ENCODE data around the gene ZNF710.

Gene ZNF710

GRCh38 chr15:90053685-90054466, 52.8 kb downstream of the ZNF710 start:
- no peak for TF ChIP-seq CTCF (IDR thresholded peaks at IDR 0.05; ENCODE audit: extremely low read depth, insufficient read depth, missing control alignments)
- in situ Hi-C loops (cut with MboI; ENCODE audit: low pct_unique_long_range_greater_than_20kb, low sequenced_read_pairs, unreplicated experiment), result no loop called here
- no peak for DNase-seq (ENCODE audit: low spot score)

- no peak for DNase-seq (ENCODE audit: low spot score)
- no peak for TF ChIP-seq CTCF (IDR thresholded peaks at IDR 0.05; ENCODE audit: extremely low read depth, insufficient read depth, missing control alignments)
- in situ Hi-C loops (cut with MboI; ENCODE audit: low pct_unique_long_range_greater_than_20kb, low sequenced_read_pairs, unreplicated experiment), result no loop called here
These were observed 53.5 kb downstream of the ZNF710 start for GRCh38 chr15:90054618-90055097.

- TF ChIP-seq CTCF (IDR thresholded peaks at IDR 0.05; ENCODE audit: extremely low read depth, insufficient read depth, missing control alignments), result no peak
- no peak for DNase-seq (ENCODE audit: low spot score)
- in situ Hi-C loops (cut with MboI; ENCODE audit: low pct_unique_long_range_greater_than_20kb, low sequenced_read_pairs, unreplicated experiment), result no loop called here
These were observed 54.1 kb downstream of the ZNF710 start for GRCh38 chr15:90055182-90055581.

GRCh38 chr15:90056529-90056928, 55.4 kb downstream of the ZNF710 start:
- in situ Hi-C loops (cut with MboI; ENCODE audit: low pct_unique_long_range_greater_than_20kb, low sequenced_read_pairs, unreplicated experiment), result no loop called here

GRCh38 chr15:90058308-90058707, 57.2 kb downstream of the ZNF710 start:
- no peak for DNase-seq (ENCODE audit: low spot score)
- no peak for TF ChIP-seq CTCF (IDR thresholded peaks at IDR 0.05; ENCODE audit: extremely low read depth, insufficient read depth, missing control alignments)
- in situ Hi-C loops (cut with MboI; ENCODE audit: low pct_unique_long_range_greater_than_20kb, low sequenced_read_pairs, unreplicated experiment), result no loop called here

More at GRCh38 chr15:90056529-90056928, 55.4 kb downstream of the ZNF710 start:
- no peak for DNase-seq (ENCODE audit: low spot score)
- TF ChIP-seq CTCF (IDR thresholded peaks at IDR 0.05; ENCODE audit: extremely low read depth, insufficient read depth, missing control alignments), result no peak

- in situ Hi-C loops (cut with MboI; ENCODE audit: low pct_unique_long_range_greater_than_20kb, low sequenced_read_pairs, unreplicated experiment), result no loop called here
- no peak for TF ChIP-seq CTCF (IDR thresholded peaks at IDR 0.05; ENCODE audit: extremely low read depth, insufficient read depth, missing control alignments)
These were observed 57.7 kb downstream of the ZNF710 start for GRCh38 chr15:90058775-90059174.

More at GRCh38 chr15:90058775-90059174, 57.7 kb downstream of the ZNF710 start:
- no peak for DNase-seq (ENCODE audit: low spot score)

Data from GM13977 (cell line).